HCT116 (cell line): ENCODE data around the gene IL36A. TPM values are rescaled to one million over a fixed set of nuclear protein-coding genes. Genes with fewer than 3 reads are reported as not detected.

Source experiments
- ATAC-seq: fragments of 200-7000 bp; cut with Tn5 transposase; 2 replicates; pipeline ENCODE4 v1.9.1; 2020; ENCODE audit warnings: mild to moderate bottlenecking, moderate library complexity
- BruUV-seq: library from RNA; stranded (reverse); fragments of 400-500 nt; replicated peaks from 2 replicates; lab custom pipeline; 2021; lab: Mats Ljungman, UMichigan
- CTCF ChIA-PET: fragments of 300-600 bp; sonication (Branson Sonifier 250); formaldehyde crosslinking; loops from one replicate; lab custom pipeline; 2021; ENCODE audit warnings: antibody characterized with exemption; lab: Charles Lee
- POLR2A ChIA-PET: fragments of 300-600, 350-600 bp; sonication (Branson Sonifier 250); formaldehyde crosslinking; loops from one replicate; lab custom pipeline; 2021; ENCODE audit warnings: antibody characterized with exemption; lab: Charles Lee
- RAD21 ChIA-PET, 2 experiments: fragments of 300-600 bp; sonication (Branson Sonifier 250); formaldehyde crosslinking; loops; one replicate each; lab custom pipeline; 2023; ENCODE audit warnings: low total read pairs in 2 of 2; ENCODE audit not compliant: uncharacterized antibody in 2 of 2, unreplicated experiment in 2 of 2, low non-redundant PET in 1 of 2; lab: Charles Lee
- DNase-seq: peaks from one replicate; pipeline ENCODE4 v3.0.0-alpha.2; 2010; ENCODE audit warnings: low read depth, low spot score
- H2AFZ ChIP-seq: fragments of 200-600 bp; shearing (Covaris generic), sonication (generic); 2 replicates; pipeline ENCODE4 v1.6.1; 2017; ENCODE audit warnings: low read depth, mixed run types, mixed read lengths, antibody characterized with exemption, low read length; ENCODE audit not compliant: poor library complexity, severe bottlenecking
- H3K27ac ChIP-seq: 2 replicates; pipeline ENCODE4 v1.5.1; 2012; ENCODE audit warnings: low read depth, low read length
- H3K27me3 ChIP-seq: fragments of 200-600 bp; sonication (generic); 2 replicates; pipeline ENCODE4 v1.6.1; 2016; ENCODE audit warnings: mixed run types, low read length, mixed read lengths; ENCODE audit not compliant: insufficient read depth
- H3K36me3 ChIP-seq, 2 experiments: fragments of 200-500 bp in 1 of 2; fragments of 200-600 bp in 1 of 2; sonication (Bioruptor generic) in 1 of 2; sonication (generic) in 1 of 2; 2 replicates each; pipeline versions ENCODE4 v1.5.1 to v1.6.1; 2014 to 2016; ENCODE audit warnings: low read length in 2 of 2, inconsistent platforms in 1 of 2, mixed read lengths in 1 of 2, mixed run types in 1 of 2; ENCODE audit not compliant: insufficient read depth in 2 of 2, control insufficient read depth in 1 of 2
- H3K4me1 ChIP-seq, 2 experiments: fragments of 200-600 bp in 1 of 2; sonication (generic) in 1 of 2; 2 replicates each; pipeline versions ENCODE4 v1.5.1 to v1.6.1; 2012 to 2017; ENCODE audit warnings: low read length in 2 of 2, inconsistent platforms in 1 of 2, mild to moderate bottlenecking in 1 of 2, mixed read lengths in 1 of 2, mixed run types in 1 of 2, moderate library complexity in 1 of 2; ENCODE audit not compliant: insufficient read depth in 2 of 2, control insufficient read depth in 1 of 2
- H3K4me2 ChIP-seq: fragments of 200-600 bp; sonication (generic); 2 replicates; pipeline ENCODE4 v1.6.1; 2017; ENCODE audit warnings: mixed run types, low read length, mixed read lengths
- H3K4me3 ChIP-seq, 2 experiments: fragments of 200-600 bp in 1 of 2; sonication (generic) in 1 of 2; replicated peaks in 1 of 2; 2 replicates each; pipeline ENCODE4 v1.5.1; 2011 to 2016; ENCODE audit warnings: low read length in 2 of 2, control low read depth in 1 of 2, low read depth in 1 of 2, mild to moderate bottlenecking in 1 of 2, mixed read lengths in 1 of 2, mixed run types in 1 of 2
- H3K79me2 ChIP-seq: fragments of 200-600 bp; sonication (generic); 2 replicates; pipeline ENCODE4 v1.6.1; 2017; ENCODE audit warnings: mild to moderate bottlenecking, mixed run types, low read length, moderate library complexity, mixed read lengths; ENCODE audit not compliant: insufficient read depth
- H3K9ac ChIP-seq: fragments of 200-600 bp; sonication (generic); 2 replicates; pipeline ENCODE4 v1.6.1; 2016; ENCODE audit warnings: low read length, mixed read lengths
- H3K9me2 ChIP-seq: fragments of 200-600 bp; sonication (generic), shearing (Covaris generic); 2 replicates; pipeline ENCODE4 v1.6.1; 2017; ENCODE audit warnings: mixed run types, mild to moderate bottlenecking, moderate library complexity; ENCODE audit not compliant: insufficient read depth
- H3K9me3 ChIP-seq, 2 experiments: fragments of 200-500 bp in 1 of 2; fragments of 200-600 bp in 1 of 2; sonication (Bioruptor generic) in 1 of 2; sonication (generic) in 1 of 2; 2 replicates each; pipeline ENCODE4 v1.6.1; 2014 to 2017; ENCODE audit warnings: low read length in 2 of 2, mixed read lengths in 2 of 2, inconsistent platforms in 1 of 2, low read depth in 1 of 2, mild to moderate bottlenecking in 1 of 2, mixed run types in 1 of 2, moderate library complexity in 1 of 2; ENCODE audit not compliant: control insufficient read depth in 1 of 2, insufficient read depth in 1 of 2
- H4K20me1 ChIP-seq: fragments of 200-600 bp; sonication (generic), shearing (Covaris generic); 2 replicates; pipeline ENCODE4 v1.6.1; 2017; ENCODE audit warnings: mixed run types, mild to moderate bottlenecking, moderate library complexity; ENCODE audit not compliant: insufficient read depth
- CTCF ChIP-seq, 3 experiments: fragments of 200-600 bp in 1 of 3; sonication (generic) in 1 of 3; IDR thresholded peaks in 2 of 3; conservative IDR thresholded peaks in 1 of 3; 2 replicates each; pipeline ENCODE4 v1.5.1; 2012 to 2017; ENCODE audit warnings: low read depth in 2 of 3, low read length in 2 of 3, antibody characterized with exemption in 1 of 3, borderline replicate concordance in 1 of 3, control low read depth in 1 of 3, mild to moderate bottlenecking in 1 of 3, mixed read lengths in 1 of 3, mixed run types in 1 of 3, moderate library complexity in 1 of 3; ENCODE audit not compliant: insufficient read depth in 1 of 3
- ELF1 ChIP-seq: IDR thresholded peaks from 2 replicates; pipeline ENCODE4 v1.6.1; 2012; ENCODE audit warnings: low read depth, borderline replicate concordance
- EZH2 ChIP-seq: fragments of 200-600 bp; sonication (generic); IDR thresholded peaks from 2 replicates; pipeline ENCODE4 v1.6.1; 2017; ENCODE audit warnings: antibody characterized with exemption, mixed run types
- POLR2A ChIP-seq: IDR thresholded peaks from 2 replicates; pipeline ENCODE4 v1.7.0; 2011; ENCODE audit warnings: borderline replicate concordance; ENCODE audit not compliant: insufficient read depth, insufficient read length; ENCODE audit errors: extremely low read depth
- SIN3A ChIP-seq: IDR thresholded peaks from 2 replicates; pipeline ENCODE4 v1.6.1; 2012; ENCODE audit warnings: low read depth
- intact Hi-C: fragments of 100-400 bp; cut with micrococcal nuclease; formaldehyde crosslinking; loops from 2 replicates; pipeline ENCODE4 v1.10.0; 2022
- total RNA-seq: library from RNA; stranded (reverse); gene quantifications from one replicate; pipeline ENCODE4 v1.2.1, GENCODE V29; 2021; ENCODE audit not compliant: unreplicated experiment
- TF ChIP-seq, protein P1 (sequence below): IDR thresholded peaks from 2 replicates; pipeline ENCODE4 v1.6.1; 2011; ENCODE audit warnings: mild to moderate bottlenecking, low read length, moderate library complexity; ENCODE audit not compliant: insufficient replicate concordance; ENCODE audit errors: extremely low read depth
- TF ChIP-seq, protein P2 (sequence below): IDR thresholded peaks from 2 replicates; pipeline ENCODE4 v1.6.1; 2012; ENCODE audit warnings: low read depth
- TF ChIP-seq, protein P3 (sequence below): IDR thresholded peaks from 2 replicates; pipeline ENCODE4 v1.6.1; 2012

IL36A gene
- total RNA-seq, 1 experiment from 2014 or later, result not detected

- ChIA-PET RAD21 (interaction anchor here in 1 of 2 experiments (1.0 kb wide), 1 partner anchor 209 kb away, joined by 4 read pairs; no protein-coding TSS in a partner anchor), CTCF (interaction anchor here (0.6 to 1.6 kb wide), 18 partner anchors 8 to 1061 kb away, joined by 3 to 18 read pairs (median 4); partner anchors contain the start of genes CKAP2L and MERTK), POLR2A (no interaction called here)
- no TSS peak for BruUV-seq
- Histone ChIP-seq H3K27ac (no peak overlapping the region), H3K4me3 (no peak overlapping the region), H3K79me2 (no peaks in the 10 kb centered on the region), H3K27me3 (no peaks in the 10 kb centered on the region), H2AFZ (no peak overlapping the region), H4K20me1 (no peaks in the 10 kb centered on the region), H3K4me1 (peaks cover 0 to 13% of the 10 kb centered on the region in 2 experiments; a peak in 1 of 4 replicates), H3K9me3 (no peaks in the 10 kb centered on the region), H3K9me2 (no peaks in the 10 kb centered on the region), H3K4me2 (no peak overlapping the region), H3K36me3 (no peaks in the 10 kb centered on the region), H3K9ac (no peak overlapping the region)
- intact Hi-C loops, result loop anchor here (2.0 to 10.0 kb wide), 2 partner anchors 210 to 446 kb away; no protein-coding TSS in a partner anchor
- TF ChIP-seq POLR2A (no peak), CTCF (IDR thresholded peaks at IDR 0.05 in 2 of 3, conservative IDR thresholded peaks at IDR 0.05 in 1 of 3; ENCODE audit: borderline replicate concordance in 1 of 3, insufficient read depth in 1 of 3, low read depth in 2 of 3, low read length in 2 of 3) (peak in 2 of 3 experiments; percentile 17 to 21; a peak in 2 of 6 replicates)
- ATAC-seq, result peak; percentile 56
- no peak for DNase-seq
These were observed 46.0 kb upstream of the IL36A start for GRCh38 chr2:112959109-112959812.

GRCh38 chr2:112960230-112960825 is 44.9 kb upstream of the IL36A start:
- H3K9me3 ChIP-seq, result no peaks in the 10 kb centered on the region
- H3K36me3 ChIP-seq, result no peaks in the 10 kb centered on the region
- no peaks in the 10 kb centered on the region for H3K79me2 ChIP-seq
- no TSS peak for BruUV-seq
- no peak overlapping the region for H3K4me2 ChIP-seq
- peak; percentile 38; the same call in 1 of the 2 replicates for ATAC-seq
- H3K9ac ChIP-seq, result no peak overlapping the region
- H2AFZ ChIP-seq, result no peak overlapping the region
- CTCF ChIA-PET, result interaction anchor here (1.2 to 3.9 kb wide), 2 partner anchors 10 to 19 kb away, joined by 3 to 18 read pairs; no protein-coding TSS in a partner anchor
- DNase-seq, result no peak
- H4K20me1 ChIP-seq, result no peaks in the 10 kb centered on the region
- H3K27ac ChIP-seq, result no peak overlapping the region
- H3K27me3 ChIP-seq, result no peaks in the 10 kb centered on the region
- peaks cover 0 to 13% of the 10 kb centered on the region in 2 experiments; a peak in 1 of 4 replicates for H3K4me1 ChIP-seq
- no peaks in the 10 kb centered on the region for H3K9me2 ChIP-seq
- intact Hi-C loops, result no loop called here
- H3K4me3 ChIP-seq, result no peak overlapping the region
- RAD21 ChIA-PET, result no interaction called here
- POLR2A ChIA-PET, result no interaction called here
- TF ChIP-seq, protein P1, sequence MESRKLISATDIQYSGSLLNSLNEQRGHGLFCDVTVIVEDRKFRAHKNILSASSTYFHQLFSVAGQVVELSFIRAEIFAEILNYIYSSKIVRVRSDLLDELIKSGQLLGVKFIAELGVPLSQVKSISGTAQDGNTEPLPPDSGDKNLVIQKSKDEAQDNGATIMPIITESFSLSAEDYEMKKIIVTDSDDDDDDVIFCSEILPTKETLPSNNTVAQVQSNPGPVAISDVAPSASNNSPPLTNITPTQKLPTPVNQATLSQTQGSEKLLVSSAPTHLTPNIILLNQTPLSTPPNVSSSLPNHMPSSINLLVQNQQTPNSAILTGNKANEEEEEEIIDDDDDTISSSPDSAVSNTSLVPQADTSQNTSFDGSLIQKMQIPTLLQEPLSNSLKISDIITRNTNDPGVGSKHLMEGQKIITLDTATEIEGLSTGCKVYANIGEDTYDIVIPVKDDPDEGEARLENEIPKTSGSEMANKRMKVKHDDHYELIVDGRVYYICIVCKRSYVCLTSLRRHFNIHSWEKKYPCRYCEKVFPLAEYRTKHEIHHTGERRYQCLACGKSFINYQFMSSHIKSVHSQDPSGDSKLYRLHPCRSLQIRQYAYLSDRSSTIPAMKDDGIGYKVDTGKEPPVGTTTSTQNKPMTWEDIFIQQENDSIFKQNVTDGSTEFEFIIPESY, result no peak
- TF ChIP-seq, protein P2, sequence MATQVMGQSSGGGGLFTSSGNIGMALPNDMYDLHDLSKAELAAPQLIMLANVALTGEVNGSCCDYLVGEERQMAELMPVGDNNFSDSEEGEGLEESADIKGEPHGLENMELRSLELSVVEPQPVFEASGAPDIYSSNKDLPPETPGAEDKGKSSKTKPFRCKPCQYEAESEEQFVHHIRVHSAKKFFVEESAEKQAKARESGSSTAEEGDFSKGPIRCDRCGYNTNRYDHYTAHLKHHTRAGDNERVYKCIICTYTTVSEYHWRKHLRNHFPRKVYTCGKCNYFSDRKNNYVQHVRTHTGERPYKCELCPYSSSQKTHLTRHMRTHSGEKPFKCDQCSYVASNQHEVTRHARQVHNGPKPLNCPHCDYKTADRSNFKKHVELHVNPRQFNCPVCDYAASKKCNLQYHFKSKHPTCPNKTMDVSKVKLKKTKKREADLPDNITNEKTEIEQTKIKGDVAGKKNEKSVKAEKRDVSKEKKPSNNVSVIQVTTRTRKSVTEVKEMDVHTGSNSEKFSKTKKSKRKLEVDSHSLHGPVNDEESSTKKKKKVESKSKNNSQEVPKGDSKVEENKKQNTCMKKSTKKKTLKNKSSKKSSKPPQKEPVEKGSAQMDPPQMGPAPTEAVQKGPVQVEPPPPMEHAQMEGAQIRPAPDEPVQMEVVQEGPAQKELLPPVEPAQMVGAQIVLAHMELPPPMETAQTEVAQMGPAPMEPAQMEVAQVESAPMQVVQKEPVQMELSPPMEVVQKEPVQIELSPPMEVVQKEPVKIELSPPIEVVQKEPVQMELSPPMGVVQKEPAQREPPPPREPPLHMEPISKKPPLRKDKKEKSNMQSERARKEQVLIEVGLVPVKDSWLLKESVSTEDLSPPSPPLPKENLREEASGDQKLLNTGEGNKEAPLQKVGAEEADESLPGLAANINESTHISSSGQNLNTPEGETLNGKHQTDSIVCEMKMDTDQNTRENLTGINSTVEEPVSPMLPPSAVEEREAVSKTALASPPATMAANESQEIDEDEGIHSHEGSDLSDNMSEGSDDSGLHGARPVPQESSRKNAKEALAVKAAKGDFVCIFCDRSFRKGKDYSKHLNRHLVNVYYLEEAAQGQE, result no peak
- TF ChIP-seq, protein P3, sequence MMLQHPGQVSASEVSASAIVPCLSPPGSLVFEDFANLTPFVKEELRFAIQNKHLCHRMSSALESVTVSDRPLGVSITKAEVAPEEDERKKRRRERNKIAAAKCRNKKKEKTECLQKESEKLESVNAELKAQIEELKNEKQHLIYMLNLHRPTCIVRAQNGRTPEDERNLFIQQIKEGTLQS, result no peak
- TF ChIP-seq SIN3A (no peak), EZH2 (no peak), ELF1 (no peak)
